Measurements from ENCODE around the gene PDE2A.

Gene PDE2A

DNA sequence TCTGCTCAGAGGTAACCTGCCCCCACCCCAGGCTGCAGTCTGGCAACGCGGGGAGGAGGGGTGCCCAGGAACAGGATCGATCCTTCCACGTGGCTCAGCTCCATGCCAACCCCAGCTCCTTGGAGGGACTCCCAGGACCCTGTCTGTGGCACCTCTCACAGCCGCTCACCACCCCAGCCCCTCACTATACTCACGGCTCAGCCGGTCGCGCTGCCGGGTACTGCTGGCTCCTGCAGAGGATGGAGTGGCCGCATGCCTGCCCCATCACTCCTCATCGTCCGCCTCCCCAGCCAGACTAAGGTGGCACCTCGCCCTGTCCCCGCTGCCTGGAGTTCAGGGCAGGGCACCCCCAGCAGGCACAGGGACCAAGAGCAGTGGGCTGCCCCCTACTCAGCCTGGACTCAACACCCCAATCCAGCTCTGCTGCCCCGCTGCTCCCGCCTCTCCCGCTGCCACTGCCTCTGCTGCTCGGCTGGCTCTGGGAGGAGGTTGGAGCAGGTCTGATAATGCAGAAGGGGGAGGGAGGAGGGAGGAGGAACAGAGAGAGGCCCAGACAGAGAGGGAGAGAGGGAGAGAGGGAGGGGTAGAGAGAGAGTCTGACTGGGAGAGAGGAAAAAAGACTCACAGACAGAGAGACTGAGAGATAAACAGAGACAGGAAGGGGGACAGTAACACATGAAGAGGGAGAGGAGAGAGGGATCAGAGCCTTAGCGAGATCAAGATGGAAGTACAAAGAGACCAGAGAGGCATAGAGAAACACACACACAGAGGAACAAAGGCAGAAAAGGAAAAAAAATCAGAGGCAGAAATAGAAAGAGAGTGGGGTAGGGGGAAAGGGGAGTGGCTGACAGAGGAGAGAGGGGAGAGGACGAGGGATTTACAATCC is at the start of gene PDE2A:
Gene PDE2A (minus strand): TSS at position 480 of the 886 bp plus-strand sequence. CDS start 215 bp downstream, at position 265.
- DNase-seq, result peak in 14 of 51 donors; percentile 13 to 67 (median 21)

DNA sequence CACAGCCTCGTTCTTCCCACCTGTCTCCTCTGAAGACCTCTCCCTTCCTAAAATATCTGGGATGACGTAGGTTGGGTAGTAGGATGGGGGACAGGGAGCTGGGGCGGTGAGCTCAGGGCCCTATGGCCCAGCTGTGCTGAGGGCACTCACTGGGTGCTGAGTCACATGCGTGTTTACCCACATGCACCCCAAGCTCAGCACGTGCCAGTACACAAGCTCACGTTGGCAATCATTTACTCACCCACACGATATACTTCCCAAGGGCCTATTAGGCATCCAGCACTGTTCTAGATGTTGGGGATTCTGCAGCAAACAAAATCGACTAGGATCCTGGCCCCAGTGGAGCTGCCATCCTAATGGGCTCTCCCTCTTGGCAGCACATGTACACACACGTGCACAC is 49.3 kb upstream of the PDE2A start:
- no peak for DNase-seq

DNA sequence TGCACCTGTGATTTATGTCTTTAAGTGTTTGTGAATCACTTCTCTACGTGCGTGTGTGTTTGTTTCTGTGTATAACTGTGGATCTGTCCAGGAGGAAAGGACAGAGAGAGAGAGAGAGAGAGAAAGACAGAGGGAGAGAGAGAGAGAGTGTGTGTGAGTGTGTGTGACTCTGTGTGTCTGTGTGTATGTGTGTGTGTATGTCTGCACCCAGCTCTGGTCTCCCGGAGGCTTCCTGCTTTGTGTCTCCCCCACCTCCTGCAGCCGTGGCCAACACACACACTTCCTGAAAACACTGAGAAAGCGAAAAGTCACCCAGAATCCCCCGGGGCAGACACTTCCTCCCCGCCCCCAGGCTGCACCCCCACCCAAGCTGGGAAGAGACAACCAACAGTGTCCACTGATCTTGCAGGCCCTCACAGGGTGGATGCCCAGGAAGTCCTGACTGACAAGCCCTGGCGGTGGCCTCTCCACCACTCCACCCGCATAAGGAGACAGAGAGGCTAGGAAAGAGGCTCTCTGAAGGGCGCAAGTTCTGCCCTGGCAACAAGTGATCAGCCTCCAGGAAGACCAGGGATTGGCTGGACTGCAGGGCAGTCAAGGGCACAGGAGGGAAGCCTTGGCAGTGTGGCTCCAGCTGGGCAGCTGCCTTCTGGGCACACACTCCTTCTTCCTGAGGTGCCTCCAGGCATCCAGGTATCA is 48.0 kb upstream of the PDE2A start:
- DNase-seq, result peak in 50 of 51 donors; percentile 27 to 97 (median 80)

DNA sequence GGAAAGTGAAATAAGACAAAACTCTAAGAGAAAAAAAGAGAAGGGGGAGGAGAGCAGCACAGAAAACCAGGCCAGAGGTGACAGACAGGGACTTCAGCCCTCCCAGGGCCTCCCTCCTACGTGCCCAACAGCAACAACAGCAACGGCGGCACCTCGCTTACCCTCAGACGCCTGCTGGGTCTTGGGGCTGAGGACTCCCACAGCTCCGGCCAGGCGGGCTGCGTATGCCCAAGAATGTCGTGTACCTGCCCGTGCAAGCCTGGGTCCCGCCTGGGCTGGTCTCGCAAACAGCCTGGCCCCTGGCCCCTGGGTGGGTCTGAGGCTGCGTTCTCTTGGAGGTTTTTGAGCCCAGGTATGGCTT is 47.4 kb upstream of the PDE2A start:
- DNase-seq, result no peak

DNA sequence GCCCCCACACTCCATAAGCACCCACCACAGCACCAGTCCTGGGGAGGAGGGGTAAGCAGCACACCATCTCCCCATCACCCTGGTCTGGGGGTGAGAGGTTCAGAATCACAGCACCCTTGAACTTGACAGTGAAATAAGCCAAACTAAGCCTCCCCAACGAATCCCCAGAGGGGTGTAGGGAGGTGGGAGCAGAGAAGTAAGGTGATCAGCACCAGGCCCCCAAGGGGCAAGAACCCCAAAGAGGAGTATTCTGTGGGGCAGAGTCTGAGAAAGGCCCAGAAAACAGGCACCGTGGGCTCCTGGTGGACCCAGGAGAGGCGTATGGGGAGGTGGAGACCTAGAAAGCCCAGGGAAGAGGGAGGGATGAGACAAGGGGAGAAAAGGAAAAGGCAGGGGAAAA is 47.1 kb upstream of the PDE2A start:
- no peak for DNase-seq

DNA sequence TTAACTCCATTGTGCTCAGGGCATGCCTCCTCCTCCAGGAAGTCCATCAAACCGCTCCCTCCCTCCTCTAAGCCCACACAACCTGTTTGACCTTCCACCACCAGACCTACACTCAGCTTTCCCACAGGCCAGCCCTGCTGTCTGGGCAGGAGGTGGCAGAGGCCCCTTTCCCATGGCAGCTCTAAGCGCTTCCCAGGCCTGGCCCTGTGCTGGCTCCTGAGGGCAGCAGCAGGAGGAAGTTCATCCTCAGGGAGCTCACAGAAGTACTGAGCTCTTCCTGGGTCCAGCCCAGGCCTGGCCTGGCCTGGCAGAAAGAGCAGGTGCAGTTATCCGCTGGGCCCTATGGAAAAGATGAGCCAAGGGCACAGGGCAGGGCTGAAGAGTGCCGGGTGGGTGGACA is 46.6 kb upstream of the PDE2A start:
- DNase-seq, result no peak

DNA sequence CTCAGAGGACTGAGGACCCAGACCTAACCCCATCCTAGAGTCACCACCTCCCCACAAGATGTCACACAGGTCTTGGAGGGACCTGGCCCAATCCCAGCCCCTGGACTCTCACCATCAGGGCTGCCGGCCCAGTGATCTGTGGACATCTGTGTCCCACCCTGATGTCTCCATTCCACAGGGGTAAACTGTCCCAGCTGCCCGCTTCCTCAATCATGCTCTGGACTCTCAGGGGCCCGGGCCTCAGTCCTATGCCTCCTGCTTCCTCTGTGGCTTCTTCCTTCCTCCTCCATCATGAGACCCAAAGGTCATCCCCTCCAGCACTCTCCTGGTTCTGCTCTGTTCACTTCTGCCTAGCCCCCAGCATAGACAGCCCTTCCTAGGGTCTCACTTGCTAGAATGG is 45.8 kb upstream of the PDE2A start:
- peak in 6 of 51 donors; percentile 17 to 34 (median 23) for DNase-seq

DNA sequence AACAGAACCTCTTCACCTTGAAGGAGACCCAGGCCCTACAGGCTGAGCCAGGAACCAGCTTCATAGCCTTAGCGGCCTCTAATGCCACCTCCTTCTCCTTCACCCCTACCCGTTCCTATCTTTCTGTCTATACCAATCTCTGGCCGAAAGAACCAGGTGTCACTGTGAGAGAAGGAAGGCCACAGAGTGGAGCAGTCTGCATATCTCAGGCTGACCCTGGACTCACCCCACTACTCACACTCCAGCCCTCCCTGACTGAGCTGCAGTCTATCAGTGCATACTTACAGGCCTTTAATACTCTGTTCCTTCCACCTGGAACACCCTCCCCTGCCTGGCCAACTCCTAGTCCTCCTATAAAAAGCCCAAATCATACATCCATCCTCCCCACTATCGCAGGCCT is 45.3 kb upstream of the PDE2A start:
- DNase-seq, result no peak

DNA sequence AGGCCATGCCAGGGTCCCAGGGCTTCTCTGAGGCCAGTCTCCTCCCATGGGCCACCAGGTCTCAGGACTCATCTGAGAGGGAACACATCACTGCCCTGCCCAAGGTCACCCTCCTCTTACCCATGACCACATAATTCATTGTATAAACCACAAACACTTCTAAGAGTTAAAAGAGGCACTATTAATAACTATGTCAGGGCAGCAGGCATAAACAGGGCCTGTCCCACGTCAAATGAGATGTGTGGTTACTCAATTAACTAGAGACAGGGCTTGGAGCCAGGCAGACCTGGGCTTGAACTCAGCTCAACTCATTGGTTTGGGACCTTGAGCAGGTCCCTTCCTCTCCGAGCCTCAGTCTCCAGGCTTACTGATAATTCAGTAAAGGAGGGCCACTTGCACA is 44.9 kb upstream of the PDE2A start:
- no peak for DNase-seq

DNA sequence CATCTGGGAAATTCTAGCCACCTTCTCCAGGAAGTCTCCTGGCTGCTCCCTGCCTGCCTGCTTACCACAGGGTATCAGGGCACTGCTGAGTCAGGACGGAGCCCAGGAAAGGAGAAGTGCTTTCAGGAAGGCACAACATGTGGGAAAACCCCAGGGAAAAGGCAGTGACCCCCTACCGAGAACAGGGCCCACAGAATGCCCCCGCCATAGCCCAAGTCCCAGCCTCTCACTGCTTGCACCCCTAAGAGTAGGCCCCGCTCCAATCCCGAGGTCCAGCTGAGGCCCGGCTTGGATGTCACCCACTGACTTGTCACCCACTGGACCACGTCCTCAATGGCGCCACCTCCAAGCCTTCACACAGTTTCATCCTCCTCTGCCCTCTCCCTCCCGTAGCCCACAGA is 43.9 kb upstream of the PDE2A start:
- peak in 2 of 51 donors; percentile 14 to 32 for DNase-seq

DNA sequence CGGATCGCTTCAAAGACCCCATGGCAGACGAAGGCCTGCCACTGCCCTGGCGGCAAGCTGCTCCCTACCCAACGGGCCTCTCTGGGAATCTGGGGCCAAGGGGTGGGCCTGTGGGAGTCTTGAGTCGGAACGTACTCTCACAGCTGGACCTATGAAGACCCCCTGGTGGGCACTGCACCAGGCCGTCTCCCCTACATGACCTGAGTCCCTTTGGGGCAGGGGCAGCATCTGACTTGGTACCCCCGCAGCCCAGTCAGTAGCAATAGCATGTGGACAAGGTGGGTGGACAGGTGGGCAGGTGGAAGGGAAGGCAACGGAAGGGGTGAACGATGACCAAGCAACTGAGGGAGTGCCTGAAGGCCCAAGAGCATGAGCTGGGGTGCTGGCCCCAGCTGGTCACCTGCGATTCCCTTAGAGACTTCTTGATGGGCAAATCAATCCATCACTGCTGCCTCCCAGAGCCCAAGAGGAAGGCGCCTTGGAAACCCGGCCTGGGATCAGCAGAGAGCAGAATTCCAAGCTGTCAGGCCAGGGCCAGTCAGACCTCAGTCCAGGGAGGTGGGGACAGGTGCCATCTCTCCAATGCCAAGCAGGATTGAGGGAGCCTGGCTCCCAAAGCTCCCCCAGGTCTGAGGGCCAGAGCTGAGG is 42.7 kb upstream of the PDE2A start:
- no peak for DNase-seq

DNA sequence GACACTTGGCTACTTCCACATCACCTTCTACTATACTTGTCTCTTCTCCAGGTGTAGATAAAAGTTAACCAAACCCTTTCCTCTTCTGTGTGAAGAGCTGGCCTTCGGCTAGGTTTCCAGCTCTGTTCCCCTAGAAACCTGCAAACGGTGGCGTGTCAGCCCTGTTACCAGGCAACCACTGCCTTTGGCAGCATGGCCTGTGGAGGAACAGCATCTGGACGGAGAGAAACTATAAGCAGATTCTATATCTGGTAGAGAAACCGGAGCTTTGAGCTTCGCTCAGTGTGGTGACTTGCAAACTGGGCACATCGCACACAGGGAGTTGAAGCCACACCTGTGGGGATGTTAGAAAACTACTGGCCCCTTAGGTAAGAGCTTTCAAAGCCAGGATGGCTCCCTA is 42.1 kb upstream of the PDE2A start:
- DNase-seq, result peak in 19 of 51 donors; percentile 10 to 63 (median 26)

DNA sequence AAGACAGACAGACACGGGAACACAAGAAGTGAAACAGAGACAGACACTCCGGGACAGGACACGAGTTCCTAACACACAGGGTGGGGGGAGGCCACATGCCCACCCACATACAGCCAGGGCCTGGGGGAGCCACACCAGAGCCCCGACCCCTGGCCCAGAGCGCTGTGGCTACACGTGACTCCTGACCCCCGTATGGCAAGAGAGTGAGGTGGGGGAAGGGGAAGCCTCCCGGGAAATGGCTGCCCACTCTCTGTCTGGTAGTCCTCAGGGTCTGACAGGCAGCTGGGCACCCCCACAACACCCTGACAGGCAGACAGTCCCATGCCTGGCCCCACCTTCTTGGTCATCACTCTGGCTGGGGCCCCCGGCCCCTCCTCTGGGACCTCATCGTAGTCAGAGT is 38.6 kb upstream of the PDE2A start:
- DNase-seq, result no peak

DNA sequence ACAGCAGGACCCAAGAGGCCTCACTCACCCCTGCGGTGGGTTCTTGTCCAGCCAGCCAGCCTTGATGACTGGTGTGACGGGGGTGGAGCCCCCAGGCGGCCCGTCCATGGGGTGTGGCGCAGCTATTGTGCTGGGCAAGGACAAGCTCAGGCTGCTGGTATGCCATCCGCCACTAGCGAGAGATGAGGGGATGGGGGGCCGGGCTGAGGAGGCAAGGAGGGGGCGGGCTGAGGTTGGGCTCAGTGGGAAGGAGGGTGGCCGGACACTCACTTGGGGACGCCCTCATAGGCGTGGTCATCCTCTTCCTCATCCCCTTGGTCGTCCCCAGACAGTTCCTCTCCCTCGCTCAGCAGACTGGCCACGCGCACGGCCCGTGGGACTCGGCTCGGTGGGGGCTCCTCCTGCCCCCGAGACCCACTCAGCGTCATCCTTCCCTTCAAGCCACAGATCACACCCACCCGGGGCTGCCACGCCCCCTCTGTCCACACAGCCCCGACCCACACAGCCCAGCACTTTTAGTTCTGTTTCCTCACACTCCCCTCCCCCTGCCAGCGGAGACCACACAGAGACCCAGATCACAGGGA is 38.0 kb upstream of the PDE2A start:
- DNase-seq, result peak in 41 of 51 donors; percentile 12 to 74 (median 43)

DNA sequence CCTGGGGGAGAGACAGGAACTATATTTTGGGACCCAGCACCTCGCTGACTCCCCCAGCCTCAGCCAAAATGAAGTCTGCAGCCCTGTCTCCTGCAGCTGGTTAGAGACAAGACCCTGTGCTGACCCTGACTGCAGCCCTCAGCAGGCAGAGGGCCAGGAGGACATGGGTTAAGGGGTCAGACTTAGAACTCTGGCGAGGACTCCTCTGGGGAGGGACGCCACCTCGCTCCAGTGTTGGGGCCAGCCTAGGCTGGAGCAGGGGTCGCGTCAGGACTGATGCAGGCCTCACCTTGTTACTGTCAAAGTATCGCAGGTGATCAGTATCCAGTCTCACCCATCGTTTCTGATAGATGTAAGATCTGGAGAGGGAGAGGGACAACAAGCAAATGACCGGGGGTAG is 36.9 kb upstream of the PDE2A start:
- no peak for DNase-seq

DNA sequence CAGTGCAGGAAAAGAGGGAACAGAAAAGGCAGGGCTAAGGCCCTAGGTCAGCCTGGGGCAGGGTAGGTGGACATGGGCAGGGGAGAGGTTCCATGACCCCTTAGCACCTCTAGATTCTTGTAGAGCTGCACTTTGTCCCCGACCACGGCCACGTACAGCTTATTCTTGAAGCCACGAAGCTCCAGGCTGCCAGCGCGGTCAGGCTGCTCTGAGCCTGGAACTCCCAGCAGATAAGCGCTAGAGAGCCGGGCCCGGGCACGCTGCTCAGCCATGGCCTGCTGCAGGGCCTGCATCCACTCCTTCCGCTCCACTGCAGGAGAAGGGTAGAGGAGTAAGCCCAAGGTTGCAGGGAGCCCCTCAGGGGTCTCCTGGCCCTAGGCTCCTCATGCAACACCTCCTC is 36.1 kb upstream of the PDE2A start:
- no peak for DNase-seq

DNA sequence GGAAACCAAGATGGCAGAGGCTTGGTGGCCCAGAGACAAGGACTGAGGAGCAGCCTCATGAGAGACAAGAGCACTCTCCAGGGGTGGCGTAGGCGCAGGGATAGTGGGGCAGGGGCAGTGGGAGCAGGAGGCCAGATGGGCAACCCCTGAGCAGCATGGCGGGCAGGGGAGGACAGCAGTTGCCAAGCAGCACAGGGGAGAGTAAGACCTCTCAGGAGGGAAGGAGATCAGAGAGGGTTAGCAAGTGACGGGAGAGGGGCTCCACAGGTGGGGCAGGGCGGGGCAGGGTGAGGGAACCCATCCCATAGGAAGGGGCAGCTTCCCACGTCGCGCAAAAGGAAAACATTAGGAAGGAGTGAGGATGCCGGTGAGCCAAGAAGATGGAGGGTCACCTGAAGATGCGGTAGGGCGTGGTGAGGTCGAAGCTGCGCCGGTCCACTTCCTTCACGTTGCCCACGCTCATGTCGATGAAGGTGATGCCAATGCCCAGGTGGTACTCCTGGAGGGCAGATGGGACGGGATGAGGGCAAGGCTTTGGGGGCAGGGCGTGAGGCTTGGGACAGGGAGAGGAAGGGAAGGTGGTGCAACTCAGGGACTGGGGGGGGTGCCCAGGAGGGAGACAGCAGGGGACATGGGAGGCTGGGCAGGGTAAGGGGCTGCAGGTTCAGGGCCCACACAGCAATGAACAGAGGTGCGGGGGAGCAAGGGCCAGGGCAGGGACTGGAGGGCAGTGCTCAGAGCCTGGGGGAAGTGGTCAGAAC is 35.4 kb upstream of the PDE2A start:
- no peak for DNase-seq

DNA sequence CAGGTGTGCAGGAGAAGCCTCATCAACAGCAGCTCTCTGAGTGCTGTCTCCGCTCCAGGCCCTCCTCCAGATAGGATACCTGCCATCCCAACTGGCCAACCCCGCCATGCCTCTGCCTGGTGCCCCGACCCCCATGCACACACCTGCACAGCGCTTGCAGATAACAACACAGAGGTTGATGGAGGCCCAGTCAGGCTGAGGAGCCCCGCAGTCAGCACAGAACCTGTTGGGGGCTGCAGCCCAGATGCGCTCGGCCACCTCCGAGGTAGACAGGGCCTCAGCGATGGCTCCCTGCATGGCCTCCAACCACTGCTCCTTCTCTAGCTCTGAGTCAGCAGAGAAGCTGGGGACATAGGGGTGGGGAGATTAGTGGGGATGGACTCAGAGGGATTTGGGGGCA is 32.8 kb upstream of the PDE2A start:
- DNase-seq, result no peak

DNA sequence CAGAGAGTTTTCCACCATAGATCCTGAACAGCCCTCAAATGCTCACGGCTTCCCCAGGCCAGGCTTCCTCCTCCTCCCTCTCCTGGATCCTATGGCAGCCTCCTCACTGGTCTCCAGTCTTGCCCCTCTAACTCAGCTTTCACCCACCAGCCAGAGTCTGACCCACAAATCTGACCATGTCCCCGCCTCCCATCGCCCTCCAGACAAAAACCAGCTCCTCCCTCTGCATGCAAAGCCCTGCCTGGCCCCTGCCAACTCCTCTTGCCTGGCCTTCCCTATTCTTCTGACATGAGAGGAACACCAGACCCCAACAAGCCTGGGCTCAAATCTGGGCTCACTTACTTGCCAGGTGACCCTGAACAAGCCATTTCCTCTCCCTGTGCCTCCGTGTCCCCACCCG is 32.4 kb upstream of the PDE2A start:
- no peak for DNase-seq

DNA sequence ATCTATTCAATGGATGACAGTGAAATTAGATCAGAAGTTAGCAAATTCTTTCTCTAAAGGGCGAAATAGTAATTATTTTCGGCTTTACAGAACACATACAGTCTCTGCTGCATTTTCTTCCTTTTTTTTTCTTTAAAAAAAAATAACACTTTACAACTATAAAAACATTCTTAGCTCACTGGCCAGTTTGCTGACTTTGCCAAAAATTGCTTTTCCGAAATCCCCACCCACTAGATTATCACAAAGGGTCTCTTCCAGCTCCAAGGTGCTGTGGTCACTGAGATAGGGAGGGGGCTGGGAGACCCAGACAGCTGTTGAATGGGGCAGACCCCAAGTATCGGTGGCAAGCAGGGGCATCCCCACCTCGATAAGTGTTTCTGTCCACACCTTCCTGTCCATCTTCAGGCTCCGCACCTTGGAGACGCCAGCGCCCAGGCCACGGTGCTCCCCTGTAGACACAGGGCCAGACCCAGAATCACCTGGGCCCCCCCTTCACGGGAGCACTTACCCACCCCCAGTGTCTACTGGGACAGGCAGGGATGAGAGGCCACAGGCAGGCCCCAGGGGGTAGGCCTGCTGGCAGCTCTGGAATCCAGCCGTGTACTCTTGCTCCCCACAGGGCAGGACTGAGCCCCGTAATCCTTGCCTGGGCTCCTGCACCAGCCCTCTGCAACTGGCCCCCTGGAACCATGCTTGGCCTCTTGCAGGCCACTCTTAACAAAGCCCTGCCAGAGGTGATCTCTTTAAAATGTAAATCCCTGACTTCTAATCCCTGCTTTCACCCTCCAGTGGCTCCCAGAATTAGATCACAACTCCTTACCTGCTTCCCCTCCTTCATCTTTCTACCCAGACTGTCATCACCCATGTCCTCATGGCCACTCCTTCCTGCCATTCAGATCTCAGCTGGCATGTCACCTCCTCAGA is 31.5 kb upstream of the PDE2A start:
- DNase-seq, result no peak

All from hypothalamus (tissue), 51 donors.